Measurements from ENCODE around the gene AGR2. TPM values are rescaled to one million over a fixed set of nuclear protein-coding genes. Genes with fewer than 3 reads are reported as not detected.

Gene AGR2
- total RNA-seq, 8 experiments from 2014 or later, result 0.31 to 0.85 (median 0.54) TPM; not detected in 3

DNA sequence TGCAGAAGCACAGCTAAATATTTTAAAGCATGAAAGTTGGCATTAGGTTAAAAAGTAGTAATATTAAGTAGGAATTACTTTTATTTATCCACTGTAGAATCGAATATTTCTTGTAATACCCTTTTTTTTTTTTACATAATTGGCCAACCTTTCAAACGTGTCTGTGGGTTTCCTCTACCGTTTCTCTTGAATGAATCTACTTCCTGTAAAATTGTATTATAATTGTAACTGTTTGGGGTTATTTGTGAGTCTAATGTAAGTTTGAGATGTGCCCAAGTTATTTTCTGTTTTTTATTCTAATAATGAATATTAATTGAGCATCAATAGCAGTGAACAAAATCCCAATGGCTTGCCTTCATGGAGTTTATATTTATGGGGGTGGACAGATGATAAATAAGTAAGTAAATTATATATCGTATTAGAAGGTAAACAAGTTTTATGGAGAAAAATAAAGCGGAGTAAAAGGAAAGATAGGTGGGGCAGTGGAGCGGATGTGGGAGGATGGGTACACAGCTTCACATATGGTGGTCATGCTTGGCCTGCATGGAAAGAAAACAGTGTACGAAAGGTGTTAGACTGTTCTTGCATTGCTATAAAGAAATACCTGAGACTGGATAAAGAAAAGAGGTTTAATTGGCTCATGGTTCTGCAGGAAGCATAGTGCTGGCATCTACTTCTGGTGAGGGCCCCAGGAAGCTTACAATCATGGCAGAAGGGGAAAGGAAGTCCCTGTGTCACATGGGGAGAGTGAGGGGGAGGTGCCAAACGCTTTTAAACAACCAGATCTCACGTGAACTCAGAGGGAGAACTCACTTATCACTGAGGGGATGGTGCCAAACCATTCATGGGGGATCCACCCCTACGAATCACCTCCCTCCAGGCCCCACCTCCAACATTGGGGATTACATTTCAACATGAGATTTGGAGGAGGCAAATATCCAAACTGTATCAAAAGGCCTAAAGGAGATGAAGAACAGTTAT is 45.9 kb downstream of the AGR2 start:
- 78 to 100% (median 92%) methylated on average over 1 to 10 of the region's 10 CpGs for WGBS, 10 experiments
- H3K4me1 ChIP-seq (replicated peaks in 1 of 2), result peaks cover 2 to 15% of the 10 kb centered on the region in 2 donors
- in situ Hi-C loops (cut with MboI; ENCODE audit: low pct_unique_long_range_greater_than_20kb in 2 of 9, low sequenced_read_pairs in 9 of 9, unreplicated experiment in 9 of 9), result no loop called here
- H3K4me3 ChIP-seq, result no peak overlapping the region
- no peak overlapping the region for H3K27ac ChIP-seq
- ATAC-seq (replicated peaks in 6 of 8), result no peak

DNA sequence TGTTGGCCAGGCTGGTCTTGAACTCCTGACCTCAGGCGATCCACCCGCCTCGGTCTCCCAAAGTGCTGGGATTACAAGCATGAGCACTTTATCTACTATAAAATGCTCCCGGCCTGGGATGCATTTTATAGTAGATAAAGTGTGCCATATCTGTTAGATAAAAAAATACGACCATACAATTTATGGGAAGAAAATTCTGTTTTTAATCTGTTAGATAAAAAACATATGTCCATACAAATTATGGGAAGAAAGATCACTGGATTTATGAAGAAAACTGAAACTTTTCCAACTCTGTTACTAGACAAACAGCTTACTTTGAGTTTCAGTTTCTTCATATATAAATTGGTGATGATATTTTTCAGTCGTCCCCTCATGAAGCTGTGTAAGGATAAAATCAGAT is 46.8 kb downstream of the AGR2 start:
- H3K27ac ChIP-seq, result no peak overlapping the region
- no peak overlapping the region for H3K4me3 ChIP-seq
- H3K4me1 ChIP-seq (replicated peaks in 1 of 2), result peaks cover 2 to 15% of the 10 kb centered on the region in 2 donors
- in situ Hi-C loops (cut with MboI; ENCODE audit: low pct_unique_long_range_greater_than_20kb in 2 of 9, low sequenced_read_pairs in 9 of 9, unreplicated experiment in 9 of 9), result no loop called here
- ATAC-seq (replicated peaks in 6 of 8), result no peak
- WGBS, 10 experiments, result 80 to 100% (median 92%) methylated on average over 1 to 6 of the region's 6 CpGs; no CpG with 5 or more reads in 3 of the 10 experiments

DNA sequence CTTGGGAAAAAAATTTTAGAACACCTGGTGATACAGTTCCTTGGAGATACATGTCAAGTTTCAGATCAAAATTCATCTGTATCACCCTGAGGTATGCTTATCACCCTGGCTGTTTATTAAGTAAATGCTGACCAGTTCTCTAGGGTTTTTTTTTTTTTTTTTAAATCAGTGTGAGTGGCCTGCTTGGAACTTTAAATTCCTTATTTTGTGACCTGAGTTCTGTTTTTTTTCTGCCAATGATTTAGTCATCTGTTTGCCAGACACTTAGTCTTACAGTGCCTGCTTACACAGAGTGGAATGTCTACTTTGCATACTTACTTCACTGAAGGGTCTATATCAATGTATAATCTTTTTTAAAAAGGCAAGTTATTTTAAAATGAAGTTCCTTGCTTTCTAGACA is 49.4 kb downstream of the AGR2 start:
- in situ Hi-C loops (cut with MboI; ENCODE audit: low pct_unique_long_range_greater_than_20kb in 2 of 9, low sequenced_read_pairs in 9 of 9, unreplicated experiment in 9 of 9), result no loop called here
- Histone ChIP-seq H3K27ac (no peak overlapping the region), H3K4me1 (replicated peaks in 1 of 2) (peaks cover 2 to 15% of the 10 kb centered on the region in 2 donors), H3K4me3 (peak overlapping the region; percentile 57 to 66 (median 61))
- ATAC-seq (replicated peaks in 6 of 8), result no peak

DNA sequence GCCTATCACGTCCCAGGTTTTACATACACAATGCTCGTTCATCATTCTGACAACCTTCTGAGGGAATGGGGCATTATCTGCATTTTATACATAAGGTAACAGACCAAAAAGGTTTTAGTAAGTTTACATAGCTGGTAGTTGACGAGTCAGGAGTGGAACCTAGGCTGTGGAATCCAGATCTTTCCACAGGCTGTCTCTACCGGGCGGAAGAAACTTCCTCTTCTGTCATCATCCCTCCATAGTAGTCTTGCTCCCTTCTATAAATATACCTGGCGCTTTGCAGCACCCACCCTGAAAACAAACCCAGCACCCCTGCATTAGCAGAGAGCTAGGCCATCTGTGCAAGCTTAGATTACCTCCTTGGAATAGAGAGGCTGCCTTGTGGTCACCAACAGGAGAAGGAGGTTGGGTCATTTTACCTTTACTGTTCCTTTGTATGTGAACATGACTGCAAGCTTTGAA is 49.9 kb downstream of the AGR2 start:
- WGBS, 10 experiments, result 0 to 97% (median 18%) methylated on average over 1 to 6 of the region's 6 CpGs
- peak overlapping the region; percentile 57 to 66 (median 61) for H3K4me3 ChIP-seq
- in situ Hi-C loops (cut with MboI; ENCODE audit: low pct_unique_long_range_greater_than_20kb in 2 of 9, low sequenced_read_pairs in 9 of 9, unreplicated experiment in 9 of 9), result no loop called here
- peak overlapping the region; percentile 73 to 79 for H3K27ac ChIP-seq
- peaks cover 2 to 15% of the 10 kb centered on the region in 2 donors for H3K4me1 ChIP-seq (replicated peaks in 1 of 2)
- ATAC-seq (replicated peaks in 6 of 8), result no peak

DNA sequence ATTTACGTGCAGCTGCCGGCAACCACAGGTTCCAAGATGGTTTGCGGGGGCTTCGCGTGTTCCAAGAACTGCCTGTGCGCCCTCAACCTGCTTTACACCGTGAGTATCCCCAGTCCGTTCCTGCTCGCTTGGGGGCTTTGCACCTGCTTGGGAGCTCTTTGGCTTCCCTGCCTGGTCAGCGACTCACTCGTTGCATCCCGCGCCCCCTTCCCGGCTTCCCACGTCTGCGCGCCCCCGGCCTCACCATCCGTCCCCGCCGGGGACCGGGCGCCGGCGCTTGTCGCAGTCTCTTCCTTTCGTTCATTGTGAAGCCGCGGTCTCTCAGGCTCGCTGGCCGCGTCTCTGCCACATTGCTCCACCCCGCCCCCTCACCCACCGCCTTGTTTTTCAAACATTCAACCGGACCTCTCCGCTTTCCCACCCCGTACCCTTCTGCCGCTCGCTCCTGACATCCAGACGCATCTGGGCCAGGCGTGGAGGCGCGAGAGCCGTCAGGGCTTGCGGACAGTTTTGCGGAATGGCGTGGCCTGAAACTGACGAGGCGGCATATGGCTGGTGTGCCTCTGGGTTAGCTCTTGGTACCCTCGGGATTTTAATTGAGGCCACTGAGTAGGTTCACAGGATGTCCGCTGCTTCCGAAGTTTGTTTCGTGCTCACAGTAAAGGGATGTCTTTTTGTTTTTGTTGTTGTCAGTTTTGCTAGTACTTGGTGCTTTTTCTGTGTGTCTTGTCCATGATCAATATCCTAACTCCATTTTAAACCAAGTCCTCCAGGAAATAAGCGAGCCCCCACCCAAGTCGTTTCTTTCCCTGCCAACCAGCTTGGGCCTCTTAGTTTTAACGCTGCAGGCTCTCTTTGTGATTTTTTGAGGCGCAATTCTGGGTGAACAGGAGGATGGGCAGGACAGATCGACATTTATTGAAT is 50.6 kb downstream of the AGR2 start:
- H3K4me3 ChIP-seq, result peak overlapping the region; percentile 57 to 66 (median 61)
- in situ Hi-C loops (cut with MboI; ENCODE audit: low pct_unique_long_range_greater_than_20kb in 2 of 9, low sequenced_read_pairs in 9 of 9, unreplicated experiment in 9 of 9), result no loop called here
- ATAC-seq (replicated peaks in 6 of 8), result peak; percentile 37 to 59 (median 52)
- WGBS, 10 experiments, result 0 to 92% (median 3%) methylated on average over 2 to 9 of the region's 58 CpGs; no CpG with 5 or more reads in 2 of the 10 experiments
- peak overlapping the region; percentile 73 to 79 for H3K27ac ChIP-seq
- peaks cover 2 to 15% of the 10 kb centered on the region in 2 donors for H3K4me1 ChIP-seq (replicated peaks in 1 of 2)

- Histone ChIP-seq H3K27ac (peak within 1 kb of the TSS; percentile 73 to 79), H3K4me1 (replicated peaks in 1 of 2) (peaks cover 2 to 15% of the 10 kb centered on the region in 2 donors), H3K4me3 (peak within 1 kb of the TSS; percentile 57 to 66 (median 61))
- ATAC-seq (replicated peaks in 6 of 8), result peak; percentile 89 to 96 (median 92)
- WGBS, 10 experiments, result 17 to 65% (median 39%) methylated on average over 2 to 6 of the region's 48 CpGs
- in situ Hi-C loops (cut with MboI; ENCODE audit: low pct_unique_long_range_greater_than_20kb in 2 of 9, low sequenced_read_pairs in 9 of 9, unreplicated experiment in 9 of 9), result no loop called here
Observed at GRCh38 chr7:16753102-16753931, 51.5 kb downstream of the AGR2 start, which contains the start of gene TSPAN13. TSS of gene TSPAN13 (plus strand) at chr7:16753755. CDS start at chr7:16753968, 213 bp downstream.

DNA sequence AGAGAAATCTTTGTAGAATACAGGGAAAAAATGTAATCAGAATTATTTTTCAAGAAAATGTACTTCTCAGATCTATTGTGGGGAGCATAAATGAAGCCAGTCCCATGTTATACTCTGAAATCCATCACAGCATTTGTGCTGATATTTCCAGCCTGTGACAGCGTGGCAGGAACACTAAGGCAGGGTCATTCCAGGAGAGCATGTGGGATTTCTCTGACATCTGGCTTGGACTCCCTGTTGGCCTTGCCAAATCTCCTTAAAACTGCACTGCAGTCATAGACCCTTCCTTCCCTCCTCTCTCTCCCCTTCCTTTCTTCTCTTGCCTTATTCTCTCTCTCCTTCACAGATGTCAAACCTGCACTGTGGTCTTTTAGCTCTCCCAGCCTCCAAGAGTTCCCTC is 57.7 kb downstream of the AGR2 start:
- no peak for ATAC-seq (replicated peaks in 6 of 8)
- in situ Hi-C loops (cut with MboI; ENCODE audit: low pct_unique_long_range_greater_than_20kb in 2 of 9, low sequenced_read_pairs in 9 of 9, unreplicated experiment in 9 of 9), result no loop called here

DNA sequence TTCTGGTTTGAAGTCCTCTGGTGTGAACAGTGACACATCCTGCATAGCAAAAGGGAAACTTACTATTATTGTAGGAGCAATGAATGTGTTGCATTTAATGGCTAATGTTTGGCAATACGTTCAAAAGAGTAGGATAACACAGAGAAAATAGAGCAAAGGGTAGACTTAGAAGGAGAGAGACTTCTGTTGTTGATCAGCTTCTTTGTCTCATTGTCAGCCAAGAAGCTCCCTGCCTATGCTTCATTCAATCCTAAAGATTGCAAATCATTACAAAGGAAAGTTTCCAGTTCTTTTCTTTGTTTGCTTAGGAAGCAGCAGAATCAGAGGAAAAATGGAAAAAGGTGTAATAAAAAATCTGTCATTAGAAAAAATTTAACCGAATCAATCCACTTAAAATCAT is 59.2 kb downstream of the AGR2 start:
- Histone ChIP-seq H3K27ac (no peak overlapping the region), H3K4me3 (no peak overlapping the region), H3K4me1 (replicated peaks in 1 of 2) (peaks cover 2 to 10% of the 10 kb centered on the region in 2 donors)
- in situ Hi-C loops (cut with MboI; ENCODE audit: low pct_unique_long_range_greater_than_20kb in 2 of 9, low sequenced_read_pairs in 9 of 9, unreplicated experiment in 9 of 9), result no loop called here
- 0 to 50% (median 29%) methylated on average over 1 to 2 of the region's 2 CpGs for WGBS, 10 experiments
- no peak for ATAC-seq (replicated peaks in 6 of 8)

More for the DNA sequence above, 57.7 kb downstream of the AGR2 start:
- H3K4me1 ChIP-seq (replicated peaks in 1 of 2), result peaks cover 2 to 10% of the 10 kb centered on the region in 2 donors
- 25 to 100% (median 60%) methylated on average over 1 of the region's 1 CpG; no CpG with 5 or more reads in 3 of the 10 experiments for WGBS, 10 experiments
- no peak overlapping the region for H3K4me3 ChIP-seq
- H3K27ac ChIP-seq, result no peak overlapping the region

DNA sequence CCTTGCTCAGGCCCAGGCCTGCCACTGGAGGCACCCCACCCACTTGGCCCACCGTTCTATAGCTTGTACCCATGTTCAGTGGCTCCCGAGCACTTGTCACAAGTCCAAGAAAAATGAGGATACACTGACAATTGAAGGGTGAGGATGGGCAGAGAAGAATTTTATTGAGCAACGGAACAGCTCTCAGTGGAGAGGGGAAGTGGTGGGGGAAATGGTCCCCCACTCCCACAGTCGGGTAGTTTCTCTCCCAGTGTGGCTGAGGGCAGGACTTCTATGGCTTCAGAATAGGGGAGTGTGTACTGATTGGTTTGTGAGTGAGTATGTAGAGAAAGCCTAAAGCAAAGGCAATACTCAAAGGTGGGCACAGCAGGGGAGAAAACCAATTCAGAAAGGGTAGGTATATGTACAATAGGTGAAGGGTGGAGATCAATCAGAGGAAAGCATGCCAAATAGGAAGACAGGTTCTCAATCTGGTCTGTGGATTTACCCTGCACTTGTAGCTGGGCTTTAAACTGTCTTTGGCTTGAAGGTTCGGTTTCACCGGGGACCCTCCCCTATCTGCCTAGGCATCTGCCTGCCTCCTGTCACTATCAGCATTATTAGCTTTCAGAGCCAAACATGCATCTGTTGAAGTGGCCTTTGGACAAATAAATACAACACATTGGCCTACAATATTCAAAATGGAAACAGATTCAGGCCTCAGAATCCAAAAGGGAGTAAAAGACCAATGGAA is 60.1 kb downstream of the AGR2 start:
- WGBS, 10 experiments, result 60 to 100% (median 92%) methylated on average over 1 to 5 of the region's 6 CpGs; no CpG with 5 or more reads in 3 of the 10 experiments
- ATAC-seq (replicated peaks in 6 of 8), result no peak
- Histone ChIP-seq H3K4me1 (replicated peaks in 1 of 2) (peaks cover 2 to 10% of the 10 kb centered on the region in 2 donors), H3K4me3 (no peak overlapping the region), H3K27ac (no peak overlapping the region)
- in situ Hi-C loops (cut with MboI; ENCODE audit: low pct_unique_long_range_greater_than_20kb in 2 of 9, low sequenced_read_pairs in 9 of 9, unreplicated experiment in 9 of 9), result no loop called here

DNA sequence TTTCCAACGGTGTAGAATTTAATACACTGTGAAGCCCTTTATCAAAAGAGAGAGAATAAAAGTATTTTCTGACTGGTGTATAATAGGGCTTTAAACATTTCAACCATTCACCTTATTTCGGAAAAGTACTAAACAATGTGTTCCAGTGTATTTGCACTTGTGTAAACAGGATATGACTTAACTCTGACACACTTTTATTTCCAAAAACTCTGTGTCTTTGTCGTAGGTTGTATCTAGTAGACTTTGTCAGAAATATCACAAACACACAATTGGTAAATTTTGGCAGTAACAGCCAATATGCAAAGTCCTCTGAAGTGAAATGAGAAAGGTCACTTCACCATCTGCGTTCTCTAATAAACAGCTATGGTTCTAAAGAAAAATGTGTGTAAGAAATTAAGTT is 61.6 kb downstream of the AGR2 start:
- 0 to 90% (median 79%) methylated on average over 1 to 4 of the region's 4 CpGs; no CpG with 5 or more reads in 1 of the 10 experiments for WGBS, 10 experiments
- in situ Hi-C loops (cut with MboI; ENCODE audit: low pct_unique_long_range_greater_than_20kb in 2 of 9, low sequenced_read_pairs in 9 of 9, unreplicated experiment in 9 of 9), result no loop called here
- no peak overlapping the region for H3K4me3 ChIP-seq
- no peak for ATAC-seq (replicated peaks in 6 of 8)
- no peak overlapping the region for H3K27ac ChIP-seq
- H3K4me1 ChIP-seq (replicated peaks in 1 of 2), result peaks cover 2 to 10% of the 10 kb centered on the region in 2 donors

- WGBS, 10 experiments, result 50 to 100% (median 93%) methylated on average over 2 to 3 of the region's 3 CpGs
- Histone ChIP-seq H3K4me3 (no peak overlapping the region), H3K4me1 (replicated peaks in 1 of 2) (peaks cover 2 to 10% of the 10 kb centered on the region in 2 donors), H3K27ac (no peak overlapping the region)
- in situ Hi-C loops (cut with MboI; ENCODE audit: low pct_unique_long_range_greater_than_20kb in 2 of 9, low sequenced_read_pairs in 9 of 9, unreplicated experiment in 9 of 9), result no loop called here
- ATAC-seq (replicated peaks in 6 of 8), result no peak
Observed at GRCh38 chr7:16742547-16742946, 62.3 kb downstream of the AGR2 start.
